Measurements from ENCODE around the gene TPCN2. TPM values are rescaled to one million over a fixed set of nuclear protein-coding genes. Genes with fewer than 3 reads are reported as not detected.
A peak's percentile ranks its signal among the peaks of the same experiment; 100 is the strongest.

The TPCN2 gene
- total RNA-seq, 2 donors from 2014 or later = 34.7 to 38.0 TPM

- TF ChIP-seq CTCF (IDR thresholded peaks at IDR 0.05) = no peak
- no peak for ATAC-seq (ENCODE audit: insufficient number of reproducible peaks, low FRiP score, low read depth)
Measured at GRCh38 chr11:69011624-69012091, 37.1 kb upstream of the TPCN2 start.

GRCh38 chr11:69012092-69013008, 36.4 kb upstream of the TPCN2 start:
- Histone ChIP-seq H3K4me3 (peak overlapping the region; percentile 81), H3K27me3 (replicated peaks; ENCODE audit: insufficient read depth) (no peaks in the 10 kb centered on the region), H3K36me3 (peaks cover 9% of the 10 kb centered on the region), H3K4me1 (ENCODE audit: control insufficient read depth in 1 of 2, low read depth in 2 of 2) (peaks cover 30 to 61% of the 10 kb centered on the region in 2 donors), H3K27ac (peak overlapping the region; percentile 95 to 96), H3K9me3 (no peaks in the 10 kb centered on the region)
- TF ChIP-seq CTCF (IDR thresholded peaks at IDR 0.05) = no peak
- ATAC-seq (ENCODE audit: insufficient number of reproducible peaks, low FRiP score, low read depth) (no peak), DNase-seq (ENCODE audit: low spot score) (no peak)

More at GRCh38 chr11:69011624-69012091, 37.1 kb upstream of the TPCN2 start:
- H3K4me3 ChIP-seq = peak overlapping the region; percentile 81
- H3K9me3 ChIP-seq = no peaks in the 10 kb centered on the region
- peaks cover 16% of the 10 kb centered on the region for H3K36me3 ChIP-seq
- peak overlapping the region; percentile 95 to 96 for H3K27ac ChIP-seq
- H3K27me3 ChIP-seq (replicated peaks; ENCODE audit: insufficient read depth) = no peaks in the 10 kb centered on the region
- peaks cover 30 to 68% of the 10 kb centered on the region in 2 donors for H3K4me1 ChIP-seq (ENCODE audit: control insufficient read depth in 1 of 2, low read depth in 2 of 2)
- DNase-seq (ENCODE audit: low spot score) = no peak

- Histone ChIP-seq H3K4me1 (ENCODE audit: control insufficient read depth in 1 of 2, low read depth in 2 of 2) (peaks cover 23 to 57% of the 10 kb centered on the region in 2 donors), H3K27me3 (replicated peaks; ENCODE audit: insufficient read depth) (no peaks in the 10 kb centered on the region), H3K36me3 (peaks cover under 1% of the 10 kb centered on the region), H3K27ac (peak within 1 kb of the TSS; percentile 95 to 96), H3K9me3 (no peaks in the 10 kb centered on the region), H3K4me3 (peak within 1 kb of the TSS; percentile 81)
- DNase-seq (ENCODE audit: low spot score) = peak; percentile 91
- TF ChIP-seq CTCF (IDR thresholded peaks at IDR 0.05) = peak; percentile 72
- ATAC-seq (ENCODE audit: insufficient number of reproducible peaks, low FRiP score, low read depth) = peak; percentile 38
Measured at GRCh38 chr11:69013009-69013951, 35.5 kb upstream of the TPCN2 start, which contains the start of gene MRGPRF. TSS of gene MRGPRF (minus strand) at chr11:69013246. CDS start at chr11:69009901, 3,345 bp downstream.

GRCh38 chr11:69014084-69014851, 34.5 kb upstream of the TPCN2 start:
- Histone ChIP-seq H3K27ac (peak overlapping the region; percentile 95 to 96), H3K9me3 (no peaks in the 10 kb centered on the region), H3K4me3 (peak overlapping the region; percentile 81), H3K27me3 (replicated peaks; ENCODE audit: insufficient read depth) (no peaks in the 10 kb centered on the region), H3K36me3 (no peaks in the 10 kb centered on the region), H3K4me1 (ENCODE audit: control insufficient read depth in 1 of 2, low read depth in 2 of 2) (peaks cover 19 to 57% of the 10 kb centered on the region in 2 donors)
- ATAC-seq (ENCODE audit: insufficient number of reproducible peaks, low FRiP score, low read depth) = no peak
- no peak for TF ChIP-seq CTCF (IDR thresholded peaks at IDR 0.05)
- DNase-seq (ENCODE audit: low spot score) = no peak
